Smooth muscle cell (in vitro differentiated cells): ENCODE measurements around the gene MARVELD1. TPM values are rescaled to one million over a fixed set of nuclear protein-coding genes. Genes with fewer than 3 reads are reported as not detected.

Experiments used
- DNase-seq: peaks from one replicate; lab custom pipeline; 2025; ENCODE audit not compliant: unreplicated experiment; lab: John Stamatoyannopoulos, UW
- H2AFZ ChIP-seq: fragments of 200-600 bp; sonication (generic); 2 replicates; pipeline ENCODE4 v1.6.0; 2016; ENCODE audit warnings: antibody characterized with exemption, low read depth, mild to moderate bottlenecking
- H3F3A ChIP-seq: fragments of 200-600 bp; sonication (generic); 2 replicates; pipeline ENCODE4 v1.6.0; 2017; ENCODE audit warnings: antibody characterized with exemption, low read depth
- H3K27ac ChIP-seq: fragments of 200-600 bp; sonication (generic); 2 replicates; pipeline ENCODE4 v1.5.1; 2016; ENCODE audit warnings: low read depth, mild to moderate bottlenecking
- H3K27me3 ChIP-seq: fragments of 200-600 bp; sonication (generic); 2 replicates; pipeline ENCODE4 v1.6.1; 2016; ENCODE audit warnings: low read depth, mild to moderate bottlenecking
- H3K36me3 ChIP-seq: fragments of 200-600 bp; sonication (generic); 2 replicates; pipeline ENCODE4 v1.5.1; 2016; ENCODE audit warnings: low read depth
- H3K4me1 ChIP-seq: fragments of 200-600 bp; sonication (generic); 2 replicates; pipeline ENCODE4 v1.5.1; 2016; ENCODE audit warnings: low read depth
- H3K4me2 ChIP-seq: fragments of 200-600 bp; sonication (generic); 2 replicates; pipeline ENCODE4 v1.6.0; 2016; ENCODE audit warnings: mild to moderate bottlenecking
- H3K4me3 ChIP-seq: fragments of 200-600 bp; sonication (generic); 2 replicates; pipeline ENCODE4 v1.5.1; 2016; ENCODE audit warnings: mild to moderate bottlenecking
- H3K79me2 ChIP-seq: fragments of 200-600 bp; sonication (generic); 2 replicates; pipeline ENCODE4 v1.6.0; 2016; ENCODE audit warnings: low read depth, mild to moderate bottlenecking
- H3K9ac ChIP-seq: fragments of 200-600 bp; sonication (generic); 2 replicates; pipeline ENCODE4 v1.6.0; 2016; ENCODE audit warnings: low read depth
- H3K9me3 ChIP-seq: fragments of 200-600 bp; sonication (generic); replicated peaks from 2 replicates; pipeline ENCODE4 v1.5.1; 2016; ENCODE audit warnings: low read depth
- H4K20me1 ChIP-seq: fragments of 200-600 bp; sonication (generic); 2 replicates; pipeline ENCODE4 v1.6.0; 2016; ENCODE audit warnings: low read depth
- CTCF ChIP-seq: fragments of 200-600 bp; sonication (generic); IDR thresholded peaks from 2 replicates; pipeline ENCODE4 v1.5.1; 2017; ENCODE audit warnings: borderline replicate concordance, mild to moderate bottlenecking, antibody characterized with exemption; ENCODE audit not compliant: insufficient read depth, poor library complexity, severe bottlenecking
- WGBS: methylation state at CpG from one replicate; pipeline ENCODE4 v1.1.7; 2016; ENCODE audit warnings: low lambda C conversion rate; 5-methylcytosine and 5-hydroxymethylcytosine counted together
- polyA plus RNA-seq: library from polyadenylated mRNA; unstranded; fragments of >200 nt; fragmentation: Nextera tagmentation; extraction: Ambion mirVana; gene quantifications from 2 replicates; pipeline ENCODE4 v1.2.1, GENCODE V29; 2016
- total RNA-seq: library from RNA; depleted of rRNA; stranded (reverse); fragments of >200 nt; gene quantifications from 2 replicates; pipeline ENCODE4 v1.2.3, GENCODE V29; 2014

Gene MARVELD1
- total and polyA plus RNA-seq, 2 experiments from 2014 or later: 46.3 to 132 TPM

DNA sequence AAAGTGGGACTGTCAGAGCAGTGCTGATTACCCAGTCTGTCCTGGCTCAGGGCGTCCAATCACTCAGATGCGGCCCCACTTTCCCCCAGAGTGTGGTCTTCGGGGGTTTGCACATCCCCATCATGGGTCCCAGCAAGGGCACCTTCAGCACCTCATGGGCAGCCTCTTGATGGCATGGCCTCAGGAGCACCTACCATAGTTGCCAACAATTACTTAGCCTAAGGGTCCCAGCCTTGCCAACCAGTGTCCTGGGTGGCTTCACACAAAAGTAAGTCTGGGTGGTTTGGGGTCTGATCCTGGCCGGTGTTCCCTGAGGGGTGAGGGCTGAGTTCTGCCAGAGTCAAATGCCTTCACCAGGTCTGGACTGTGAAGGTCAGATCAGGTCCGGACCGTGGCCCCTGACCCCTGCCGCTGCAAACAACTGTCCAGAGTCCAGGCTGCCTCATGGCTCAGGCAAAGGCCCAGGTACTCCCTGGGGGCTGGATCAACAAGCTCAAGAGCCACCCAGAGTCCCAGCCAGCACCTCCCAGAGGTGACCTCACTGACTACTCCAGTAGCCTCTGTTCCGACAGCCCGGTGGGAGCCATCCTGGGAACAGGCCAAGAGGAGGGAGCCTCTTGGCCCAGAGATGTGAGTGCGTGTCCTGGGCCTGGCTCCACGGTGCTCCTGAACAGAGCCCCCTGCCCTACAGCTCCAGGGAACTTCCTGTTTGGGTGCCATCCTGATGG lies 6.2 kb upstream of the MARVELD1 start:
- H3K9me3 ChIP-seq: no peaks in the 10 kb centered on the region
- H3F3A ChIP-seq: no peaks in the 10 kb centered on the region
- no peak overlapping the region for H3K9ac ChIP-seq
- no peak overlapping the region for H3K4me3 ChIP-seq
- H3K36me3 ChIP-seq: no peaks in the 10 kb centered on the region
- H3K79me2 ChIP-seq: no peaks in the 10 kb centered on the region
- H3K4me2 ChIP-seq: no peak overlapping the region
- H3K4me1 ChIP-seq: no peaks in the 10 kb centered on the region
- no peak overlapping the region for H2AFZ ChIP-seq
- H3K27me3 ChIP-seq: no peaks in the 10 kb centered on the region
- 92% methylated on average over 11 of the region's 11 CpGs for WGBS
- H3K27ac ChIP-seq: no peak overlapping the region
- H4K20me1 ChIP-seq: no peaks in the 10 kb centered on the region
- no peak for TF ChIP-seq CTCF
- DNase-seq: no peak

DNA sequence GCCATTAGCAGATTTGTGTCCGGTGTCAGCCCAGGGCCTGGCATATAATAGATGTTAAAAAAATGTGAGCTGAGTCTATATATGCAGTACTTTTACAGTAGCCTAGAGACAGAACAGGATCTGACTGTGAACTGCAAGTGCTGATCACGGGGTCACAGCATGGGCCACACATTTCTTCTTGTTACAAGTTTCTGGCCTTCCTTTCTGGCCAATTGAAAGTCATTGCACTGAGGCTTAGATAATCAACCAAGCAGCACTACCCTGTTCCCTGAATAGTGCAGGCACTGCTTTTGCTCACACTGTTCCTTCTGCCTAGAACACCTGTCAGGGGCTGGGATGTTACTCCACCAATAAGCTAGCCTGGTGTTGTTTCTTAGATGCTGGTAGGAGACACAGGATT lies 5.4 kb upstream of the MARVELD1 start:
- no peak for TF ChIP-seq CTCF
- Histone ChIP-seq H3K4me2 (no peak overlapping the region), H3K4me3 (no peak overlapping the region), H3K36me3 (no peaks in the 10 kb centered on the region), H3K9me3 (no peaks in the 10 kb centered on the region), H3K27ac (no peak overlapping the region), H3K4me1 (peaks cover 5% of the 10 kb centered on the region), H3K9ac (no peak overlapping the region), H3K27me3 (no peaks in the 10 kb centered on the region), H3K79me2 (no peaks in the 10 kb centered on the region), H2AFZ (no peak overlapping the region), H3F3A (no peaks in the 10 kb centered on the region), H4K20me1 (no peaks in the 10 kb centered on the region)
- WGBS: 90% methylated on average over 2 of the region's 2 CpGs
- DNase-seq: no peak

GRCh38 chr10:97708976-97709946 lies 4.3 kb upstream of the MARVELD1 start:
- WGBS: 37% methylated on average over 18 of the region's 18 CpGs
- H3F3A ChIP-seq: no peaks in the 10 kb centered on the region
- no peak overlapping the region for H3K27ac ChIP-seq
- no peaks in the 10 kb centered on the region for H4K20me1 ChIP-seq
- TF ChIP-seq CTCF: peak; percentile 62
- H3K4me2 ChIP-seq: no peak overlapping the region
- H3K27me3 ChIP-seq: no peaks in the 10 kb centered on the region
- DNase-seq: no peak
- H3K79me2 ChIP-seq: no peaks in the 10 kb centered on the region
- no peak overlapping the region for H2AFZ ChIP-seq
- no peak overlapping the region for H3K4me3 ChIP-seq
- no peaks in the 10 kb centered on the region for H3K36me3 ChIP-seq
- H3K9ac ChIP-seq: no peak overlapping the region
- no peaks in the 10 kb centered on the region for H3K9me3 ChIP-seq
- H3K4me1 ChIP-seq: peaks cover 8% of the 10 kb centered on the region
